Neural progenitor cell (in vitro differentiated cells): ENCODE measurements around the gene NLRP14.

Experiments
- EZH2 ChIP-seq: fragments of 200-600 bp; sonication (generic); IDR thresholded peaks from 2 replicates; pipeline ENCODE4 v1.6.1; 2017; ENCODE audit warnings: antibody characterized with exemption, mild to moderate bottlenecking, moderate library complexity
- EZH2phosphoT487 ChIP-seq: fragments of 200-600 bp; sonication (generic); IDR thresholded peaks from 2 replicates; pipeline ENCODE4 v1.6.1; 2017; ENCODE audit warnings: antibody characterized with exemption
- TF ChIP-seq, protein P1 (sequence below): fragments of 200-600 bp; sonication (generic); IDR thresholded peaks from 2 replicates; pipeline ENCODE4 v1.5.1; 2017; ENCODE audit warnings: antibody characterized with exemption, mild to moderate bottlenecking

DNA sequence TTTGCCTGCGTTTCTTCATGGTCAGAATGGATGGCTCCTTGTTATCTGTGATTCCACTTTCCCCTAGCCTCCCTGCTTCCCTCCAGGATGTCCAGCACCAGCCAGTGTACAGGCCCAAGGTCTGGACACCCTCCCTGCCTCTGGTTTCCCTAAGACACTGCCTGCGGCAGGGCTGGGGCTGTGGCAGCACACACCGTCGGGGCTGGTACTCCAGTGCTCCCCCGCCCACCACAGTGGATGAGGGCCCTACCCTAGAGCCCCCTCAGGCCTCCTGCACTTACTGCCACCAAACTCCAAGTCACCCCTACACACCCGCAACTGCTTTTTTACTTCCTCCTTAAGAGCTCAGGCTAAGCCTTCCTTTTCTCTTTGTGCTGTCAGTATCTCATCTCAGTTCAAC lies 29.1 kb upstream of the NLRP14 start:
- TF ChIP-seq, protein P1, sequence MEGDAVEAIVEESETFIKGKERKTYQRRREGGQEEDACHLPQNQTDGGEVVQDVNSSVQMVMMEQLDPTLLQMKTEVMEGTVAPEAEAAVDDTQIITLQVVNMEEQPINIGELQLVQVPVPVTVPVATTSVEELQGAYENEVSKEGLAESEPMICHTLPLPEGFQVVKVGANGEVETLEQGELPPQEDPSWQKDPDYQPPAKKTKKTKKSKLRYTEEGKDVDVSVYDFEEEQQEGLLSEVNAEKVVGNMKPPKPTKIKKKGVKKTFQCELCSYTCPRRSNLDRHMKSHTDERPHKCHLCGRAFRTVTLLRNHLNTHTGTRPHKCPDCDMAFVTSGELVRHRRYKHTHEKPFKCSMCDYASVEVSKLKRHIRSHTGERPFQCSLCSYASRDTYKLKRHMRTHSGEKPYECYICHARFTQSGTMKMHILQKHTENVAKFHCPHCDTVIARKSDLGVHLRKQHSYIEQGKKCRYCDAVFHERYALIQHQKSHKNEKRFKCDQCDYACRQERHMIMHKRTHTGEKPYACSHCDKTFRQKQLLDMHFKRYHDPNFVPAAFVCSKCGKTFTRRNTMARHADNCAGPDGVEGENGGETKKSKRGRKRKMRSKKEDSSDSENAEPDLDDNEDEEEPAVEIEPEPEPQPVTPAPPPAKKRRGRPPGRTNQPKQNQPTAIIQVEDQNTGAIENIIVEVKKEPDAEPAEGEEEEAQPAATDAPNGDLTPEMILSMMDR = no peak
- TF ChIP-seq EZH2phosphoT487 = no peak
- no peak for TF ChIP-seq EZH2
